OCI-LY1 (cell line): ENCODE measurements around the gene ATG7.

ENCODE experiments used
- H2AFZ ChIP-seq: fragments of 200-600 bp; sonication (generic), shearing (Covaris generic); 2 replicates; pipeline ENCODE4 v1.6.0; 2014; ENCODE audit warnings: antibody characterized with exemption, mild to moderate bottlenecking, low read length
- H3F3A ChIP-seq: fragments of 200-600 bp; sonication (generic), shearing (Covaris generic); 2 replicates; pipeline ENCODE4 v1.6.0; 2014; ENCODE audit warnings: mild to moderate bottlenecking, antibody characterized with exemption, low read length, moderate library complexity; ENCODE audit not compliant: insufficient read depth
- H3K27ac ChIP-seq: fragments of 200-600 bp; sonication (generic); 2 replicates; pipeline ENCODE4 v1.5.1; 2014; ENCODE audit warnings: low read length, mixed run types, mild to moderate bottlenecking, low read depth; ENCODE audit not compliant: poor library complexity, severe bottlenecking
- H3K27me3 ChIP-seq: fragments of 200-600 bp; sonication (generic); 2 replicates; pipeline ENCODE4 v1.6.0; 2014; ENCODE audit warnings: antibody characterized with exemption, mild to moderate bottlenecking, low read length, moderate library complexity; ENCODE audit not compliant: insufficient read depth
- H3K36me3 ChIP-seq: fragments of 200-600 bp; sonication (generic); 2 replicates; pipeline ENCODE4 v1.6.1; 2014; ENCODE audit warnings: mild to moderate bottlenecking, antibody characterized with exemption, low read length, moderate library complexity, mixed read lengths; ENCODE audit not compliant: insufficient read depth
- H3K4me1 ChIP-seq: fragments of 200-600 bp; sonication (generic); 2 replicates; pipeline ENCODE4 v1.5.1; 2014; ENCODE audit warnings: mild to moderate bottlenecking, low read length, moderate library complexity; ENCODE audit not compliant: insufficient read depth, severe bottlenecking
- H3K4me2 ChIP-seq: fragments of 200-600 bp; sonication (generic), shearing (Covaris generic); 2 replicates; pipeline ENCODE4 v1.6.1; 2014; ENCODE audit warnings: low read length
- H3K4me3 ChIP-seq: fragments of 200-600 bp; sonication (generic); 2 replicates; pipeline ENCODE4 v1.5.1; 2014; ENCODE audit warnings: low read length, low read depth, mild to moderate bottlenecking, mixed read lengths; ENCODE audit not compliant: poor library complexity, severe bottlenecking
- H3K79me2 ChIP-seq: fragments of 200-600 bp; shearing (Covaris generic); 2 replicates; pipeline ENCODE4 v1.6.1; 2016; ENCODE audit warnings: mixed run types, low read length, mixed read lengths; ENCODE audit not compliant: insufficient read depth
- H3K9ac ChIP-seq: fragments of 200-600 bp; sonication (generic), shearing (Covaris generic); 2 replicates; pipeline ENCODE4 v1.6.1; 2014; ENCODE audit warnings: mild to moderate bottlenecking, low read length, mixed read lengths
- H3K9me2 ChIP-seq: fragments of 200-600 bp; sonication (generic), shearing (Covaris generic); 2 replicates; pipeline ENCODE4 v1.6.1; 2014; ENCODE audit warnings: low read depth, mild to moderate bottlenecking, low read length, mixed read lengths
- H3K9me3 ChIP-seq: fragments of 200-600 bp; shearing (Covaris generic); 2 replicates; pipeline ENCODE4 v1.6.1; 2014; ENCODE audit warnings: low read length, mixed read lengths
- H4K20me1 ChIP-seq: fragments of 200-600 bp; sonication (generic), shearing (Covaris generic); 2 replicates; pipeline ENCODE4 v1.6.0; 2016; ENCODE audit warnings: mild to moderate bottlenecking, low read length; ENCODE audit not compliant: insufficient read depth
- CTCF ChIP-seq: fragments of 200-600 bp; sonication (generic), shearing (Covaris generic); IDR thresholded peaks from 2 replicates; pipeline ENCODE4 v1.5.1; 2017; ENCODE audit warnings: mild to moderate bottlenecking, antibody characterized with exemption, low read length, moderate library complexity, mixed read lengths
- EZH2 ChIP-seq: fragments of 200-600 bp; sonication (generic), shearing (Covaris generic); IDR thresholded peaks from 2 replicates; pipeline ENCODE4 v1.8.0; 2017; ENCODE audit warnings: borderline replicate concordance, mixed run types, mild to moderate bottlenecking, antibody characterized with exemption, low read length, moderate library complexity, mixed read lengths

ATG7 gene

DNA sequence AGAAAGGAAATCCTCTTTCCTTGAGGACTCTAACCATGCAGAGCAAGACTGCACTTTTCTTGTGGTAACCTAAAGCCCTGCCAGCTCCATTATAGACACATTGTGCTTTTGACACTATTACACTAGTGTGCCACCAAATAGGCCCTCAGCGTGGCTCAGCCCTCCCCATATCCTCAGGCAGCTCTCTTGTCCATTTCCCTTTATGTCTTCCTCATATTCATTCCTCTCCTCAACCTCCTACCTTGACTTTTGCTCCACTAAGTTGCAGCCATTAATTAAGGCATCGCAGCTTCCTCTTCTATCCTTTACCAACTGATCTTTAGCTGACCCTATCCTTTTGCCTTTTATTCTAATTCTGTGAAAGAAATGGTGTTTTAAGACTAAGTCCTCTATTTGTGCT, 3.7 kb downstream of the ATG7 start:
- no peak for TF ChIP-seq CTCF
- TF ChIP-seq EZH2 = no peak
- H3K9me3 ChIP-seq = no peaks in the 10 kb centered on the region
- no peaks in the 10 kb centered on the region for H3K27me3 ChIP-seq
- no peak overlapping the region for H3K9ac ChIP-seq
- no peak overlapping the region for H3K4me2 ChIP-seq
- H3F3A ChIP-seq = no peaks in the 10 kb centered on the region
- no peaks in the 10 kb centered on the region for H3K9me2 ChIP-seq
- no peak overlapping the region for H2AFZ ChIP-seq
- H3K79me2 ChIP-seq = peaks cover 21% of the 10 kb centered on the region
- H3K36me3 ChIP-seq = peaks cover 26% of the 10 kb centered on the region; the same call in 1 of the 2 replicates
- H4K20me1 ChIP-seq = no peaks in the 10 kb centered on the region
- no peak overlapping the region for H3K4me3 ChIP-seq
- no peak overlapping the region for H3K27ac ChIP-seq
- peaks cover 18% of the 10 kb centered on the region for H3K4me1 ChIP-seq

- no peak overlapping the region for H3K4me3 ChIP-seq
- no peaks in the 10 kb centered on the region for H4K20me1 ChIP-seq
- TF ChIP-seq CTCF (no peak), EZH2 (no peak)
- H3K9me3 ChIP-seq = no peaks in the 10 kb centered on the region
- H3F3A ChIP-seq = no peaks in the 10 kb centered on the region
- H3K36me3 ChIP-seq = peaks cover 29% of the 10 kb centered on the region; the same call in 1 of the 2 replicates
- peaks cover 14% of the 10 kb centered on the region for H3K4me1 ChIP-seq
- no peak overlapping the region for H3K4me2 ChIP-seq
- no peaks in the 10 kb centered on the region for H3K27me3 ChIP-seq
- no peak overlapping the region for H2AFZ ChIP-seq
- H3K9me2 ChIP-seq = no peaks in the 10 kb centered on the region
- peaks cover 21% of the 10 kb centered on the region for H3K79me2 ChIP-seq
- no peak overlapping the region for H3K27ac ChIP-seq
- H3K9ac ChIP-seq = no peak overlapping the region
These were observed 4.7 kb downstream of the ATG7 start for GRCh38 chr3:11276901-11277300.

GRCh38 chr3:11282250-11283138, 10.3 kb downstream of the ATG7 start:
- Histone ChIP-seq H3K4me1 (peaks cover under 1% of the 10 kb centered on the region), H3K9ac (no peak overlapping the region), H2AFZ (no peak overlapping the region), H3K79me2 (no peaks in the 10 kb centered on the region), H3K9me3 (no peaks in the 10 kb centered on the region), H3K4me3 (no peak overlapping the region), H3K27me3 (no peaks in the 10 kb centered on the region), H4K20me1 (no peaks in the 10 kb centered on the region), H3K9me2 (no peaks in the 10 kb centered on the region), H3K27ac (no peak overlapping the region), H3K36me3 (peaks cover 28% of the 10 kb centered on the region; the same call in 1 of the 2 replicates), H3F3A (no peaks in the 10 kb centered on the region), H3K4me2 (no peak overlapping the region)
- TF ChIP-seq CTCF = no peak
